HG03066 (cell line): ENCODE results near the gene C2CD4A.

Source experiments
- ATAC-seq: cut with Tn5 transposase; IDR thresholded peaks from one replicate; pipeline ENCODE4 v1.9.1; 2021; ENCODE audit warnings: low read depth; ENCODE audit not compliant: unreplicated experiment

The C2CD4A gene

DNA sequence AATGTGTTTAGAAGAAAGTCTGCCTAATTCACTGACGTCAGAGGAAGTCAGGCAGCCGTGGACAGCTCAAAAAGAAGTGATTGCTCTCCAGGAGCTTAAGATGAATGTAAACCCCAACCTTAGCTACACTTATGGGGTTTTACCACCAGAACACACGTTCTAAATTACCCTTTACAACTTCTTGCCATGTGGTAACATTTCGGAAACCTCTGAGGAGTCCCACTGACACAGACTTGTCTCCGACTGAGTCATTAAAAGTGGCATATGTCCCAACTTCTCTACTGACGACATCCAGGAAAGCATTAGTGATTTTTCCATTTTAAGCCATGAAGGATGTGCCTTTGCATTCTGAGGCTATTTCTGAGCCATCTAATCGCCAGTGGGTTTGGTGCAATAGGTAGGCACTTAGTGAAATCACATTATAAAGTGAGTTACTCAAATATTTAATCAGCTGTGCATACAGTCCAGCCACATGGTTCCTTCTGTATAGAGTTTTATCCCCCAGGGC is 32.4 kb downstream of the C2CD4A start:
- no peak for ATAC-seq

DNA sequence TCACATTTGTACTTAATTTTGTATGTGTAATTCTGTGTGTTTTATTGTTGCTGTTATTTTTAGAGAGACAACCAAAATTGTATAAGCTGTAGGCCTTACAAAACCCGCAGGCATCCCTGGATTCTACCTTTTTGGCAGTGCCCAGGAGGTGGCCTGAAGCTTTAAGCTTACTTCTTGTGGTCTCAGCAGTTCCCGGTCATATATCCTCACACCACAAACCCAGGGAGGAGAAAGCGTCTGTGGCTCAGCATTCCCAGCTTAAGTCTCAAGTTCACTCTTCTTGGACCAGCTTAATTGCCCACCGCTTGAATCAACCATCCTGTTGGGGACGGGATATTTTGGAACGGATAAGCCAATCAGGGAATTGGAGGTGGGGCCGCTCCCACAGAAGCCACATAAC is 36.7 kb downstream of the C2CD4A start:
- ATAC-seq = no peak

DNA sequence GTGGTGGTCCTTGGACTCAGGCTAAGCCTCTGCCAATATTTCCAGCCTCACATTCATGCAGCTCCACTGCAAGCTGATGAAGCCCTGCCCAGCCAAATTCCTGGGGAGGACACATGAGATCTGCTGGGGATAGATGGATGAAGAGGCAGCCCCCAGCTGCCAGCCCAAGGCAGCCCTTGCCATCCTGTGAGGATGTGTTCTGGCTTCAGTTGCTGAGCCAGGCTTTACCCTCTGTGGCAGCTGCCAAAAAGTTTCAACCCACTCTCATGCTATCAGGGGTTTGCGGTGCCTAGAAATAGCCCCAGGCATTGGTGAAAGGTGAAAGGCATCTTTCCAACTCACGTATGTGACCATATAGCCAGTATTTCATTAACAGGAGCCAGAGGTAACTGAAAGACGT is 37.6 kb downstream of the C2CD4A start:
- ATAC-seq = no peak

DNA sequence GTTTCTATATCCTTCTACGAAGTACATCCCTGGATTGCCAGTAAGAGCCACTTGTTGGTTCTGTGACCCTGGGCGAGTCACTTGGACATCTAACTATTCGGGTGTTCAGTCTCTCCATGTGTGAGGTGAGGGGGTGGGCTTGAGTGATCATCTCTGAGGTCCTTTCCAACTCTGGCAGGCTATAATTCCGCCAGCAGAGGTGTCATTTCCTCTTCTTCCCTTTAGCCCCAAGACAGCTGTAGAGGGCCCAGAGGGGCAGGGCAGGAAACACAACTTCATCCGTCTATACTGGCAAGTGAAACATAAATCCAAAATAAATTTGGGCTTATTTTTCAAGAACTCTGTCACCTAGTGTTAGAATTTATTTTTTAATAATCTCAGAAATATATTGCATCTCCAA is 38.1 kb downstream of the C2CD4A start:
- ATAC-seq = no peak

GRCh38 chr15:62105266-62105665 is 38.5 kb downstream of the C2CD4A start:
- ATAC-seq = no peak

GRCh38 chr15:62106096-62106495 is 39.3 kb downstream of the C2CD4A start:
- ATAC-seq = no peak

GRCh38 chr15:62107571-62108121 is 40.9 kb downstream of the C2CD4A start:
- ATAC-seq = no peak

DNA sequence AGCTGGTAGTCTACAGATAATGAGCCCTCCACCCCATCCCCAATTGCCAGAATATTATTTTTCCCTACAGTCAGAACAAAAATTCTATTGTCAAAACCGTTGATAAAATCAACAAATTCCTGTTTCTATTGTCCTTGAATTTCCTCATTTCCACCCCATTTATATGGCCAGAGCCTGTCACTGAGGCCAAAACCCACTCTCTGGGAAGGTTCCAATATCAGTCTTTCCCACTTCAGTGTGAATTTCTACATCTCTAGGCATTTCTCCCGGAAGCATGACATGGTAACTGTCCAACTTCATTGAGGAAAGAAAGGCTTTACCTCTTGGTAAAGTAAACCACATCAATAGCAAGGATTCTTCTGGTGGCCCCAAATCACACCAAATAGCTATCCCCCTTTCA is 41.6 kb downstream of the C2CD4A start:
- ATAC-seq = no peak

DNA sequence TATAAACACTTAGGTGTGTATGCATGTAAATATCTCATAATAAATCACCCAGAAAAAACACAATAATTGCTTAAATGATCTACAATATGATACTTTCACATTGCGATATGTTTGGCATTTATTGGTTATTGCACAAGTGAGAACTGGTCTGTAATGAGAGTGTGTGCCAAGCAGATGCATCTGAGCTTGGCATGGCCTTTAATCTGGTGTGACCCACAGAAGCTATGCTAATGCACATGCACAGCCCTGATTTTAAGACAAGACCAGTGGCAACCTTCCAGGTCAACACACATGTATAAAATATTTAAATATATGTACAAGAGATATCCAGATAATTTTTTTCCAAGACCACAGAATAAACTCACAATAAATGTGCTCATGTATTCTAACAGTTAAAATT is 42.7 kb downstream of the C2CD4A start:
- ATAC-seq = no peak

DNA sequence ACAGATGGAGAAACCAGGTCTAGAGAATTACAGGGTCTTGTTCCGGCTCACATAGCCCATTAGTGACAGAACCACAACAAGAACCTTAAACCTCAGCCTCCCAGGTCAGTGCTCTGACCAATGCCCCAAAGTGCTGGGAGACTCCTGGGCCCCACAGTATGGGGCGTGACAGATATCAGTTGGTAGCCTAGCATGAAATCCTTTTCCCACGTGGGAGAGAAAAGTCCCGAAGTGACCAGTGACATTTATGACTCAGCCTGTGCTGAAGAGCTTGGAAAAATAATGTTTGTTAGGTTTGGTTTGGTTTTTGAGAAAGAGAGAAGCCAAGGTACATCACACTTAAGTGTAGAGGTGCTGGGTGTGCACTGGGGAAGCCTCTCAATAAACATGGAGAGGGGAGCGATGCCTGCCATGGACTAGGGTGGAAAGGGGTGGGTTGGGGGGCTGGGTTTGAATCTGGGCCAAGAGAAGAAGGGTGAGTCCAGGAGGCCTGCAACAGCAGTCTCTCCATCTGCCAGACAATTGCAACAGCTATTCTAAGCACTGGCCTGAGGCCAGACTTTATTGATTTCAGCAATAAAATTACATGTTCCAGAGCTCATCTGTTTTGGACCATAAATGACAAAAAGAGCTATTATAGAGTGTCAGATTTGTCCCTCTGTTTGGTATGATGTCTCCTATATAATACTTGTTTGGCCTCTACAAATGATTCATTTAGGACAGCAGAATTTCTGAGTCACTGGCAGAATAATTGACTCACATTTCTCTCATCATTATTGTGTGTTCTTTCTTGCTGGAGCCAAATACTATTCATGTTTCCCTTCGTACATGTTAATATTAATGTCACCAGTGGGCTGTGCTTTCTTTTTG is 43.4 kb downstream of the C2CD4A start:
- no peak for ATAC-seq

- ATAC-seq = no peak
These were observed 45.3 kb downstream of the C2CD4A start for GRCh38 chr15:62112081-62112480.

- ATAC-seq = no peak
These were observed 46.1 kb downstream of the C2CD4A start for GRCh38 chr15:62112616-62113593.

- no peak for ATAC-seq
These were observed 49.1 kb downstream of the C2CD4A start for GRCh38 chr15:62115847-62116246.

DNA sequence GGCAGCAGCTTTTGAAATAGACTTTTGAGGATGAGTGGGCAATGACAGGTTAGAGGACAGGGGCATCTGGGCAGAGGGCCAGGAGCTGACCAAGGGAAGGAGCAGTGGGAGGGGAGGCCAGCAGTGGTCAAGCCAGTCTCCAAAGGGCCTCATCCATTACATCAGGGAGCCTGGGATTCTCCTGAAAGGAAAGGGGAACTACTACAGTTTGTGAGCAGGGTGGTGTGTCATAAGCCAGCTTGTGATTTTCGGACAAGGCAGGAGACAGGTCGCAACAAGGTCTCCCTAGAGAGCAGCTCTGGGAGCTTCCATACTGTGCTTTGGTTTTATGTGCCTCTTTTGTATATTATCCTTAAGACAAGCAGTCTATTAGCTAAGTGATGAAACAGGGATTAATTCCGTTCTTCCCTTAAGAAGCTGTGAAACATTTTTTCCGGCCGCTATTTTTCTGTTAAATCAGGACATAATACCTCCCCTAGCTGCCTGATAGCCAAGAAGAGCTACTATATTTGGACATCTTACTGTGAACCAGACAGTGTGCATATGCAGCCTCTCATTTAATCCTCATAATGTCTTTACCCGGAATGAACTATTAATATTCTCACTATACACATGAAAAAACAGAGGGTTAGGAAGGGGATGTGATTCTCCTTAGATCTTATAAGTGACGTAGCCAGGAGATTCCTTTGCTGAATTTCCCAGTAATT is 51.9 kb downstream of the C2CD4A start:
- ATAC-seq = no peak

GRCh38 chr15:62119227-62119864 is 52.6 kb downstream of the C2CD4A start:
- no peak for ATAC-seq

- no peak for ATAC-seq
These were observed 53.1 kb downstream of the C2CD4A start for GRCh38 chr15:62119874-62120273.
